BE2C (cell line): ENCODE results near the gene PIK3IP1.

Source experiments
- DNase-seq: peaks from one replicate; pipeline ENCODE4 v3.0.0-alpha.2; 2020
- H3K27me3 ChIP-seq: fragments of 250-450 bp; sonication (Bioruptor Pico); 2 replicates; pipeline ENCODE4 v1.5.1; 2020; ENCODE audit warnings: mild to moderate bottlenecking
- H3K36me3 ChIP-seq: fragments of 250-450 bp; sonication (Bioruptor Pico); 2 replicates; pipeline ENCODE4 v1.5.1; 2020; ENCODE audit warnings: mild to moderate bottlenecking
- H3K4me1 ChIP-seq: fragments of 250-450 bp; sonication (Bioruptor Pico); 2 replicates; pipeline ENCODE4 v1.5.1; 2020
- H3K4me3 ChIP-seq: 2 replicates; pipeline ENCODE4 v1.5.1; 2011; ENCODE audit warnings: low read depth, low read length
- H3K9me3 ChIP-seq: fragments of 250-450 bp; sonication (Bioruptor Pico); 2 replicates; pipeline ENCODE4 v1.5.1; 2020
- CTCF ChIP-seq: IDR thresholded peaks from 2 replicates; pipeline ENCODE4 v1.5.1; 2012; ENCODE audit warnings: mild to moderate bottlenecking, low read depth, low read length

Gene PIK3IP1

GRCh38 chr22:31278151-31278621, 14.1 kb downstream of the PIK3IP1 start:
- TF ChIP-seq CTCF, result no peak
- Histone ChIP-seq H3K4me1 (no peaks in the 10 kb centered on the region), H3K9me3 (no peaks in the 10 kb centered on the region), H3K4me3 (no peak overlapping the region), H3K36me3 (no peaks in the 10 kb centered on the region; the same call in none of the 2 replicates), H3K27me3 (no peaks in the 10 kb centered on the region)
- DNase-seq, result no peak

- TF ChIP-seq CTCF, result no peak
- DNase-seq, result no peak
- Histone ChIP-seq H3K9me3 (no peaks in the 10 kb centered on the region), H3K36me3 (no peaks in the 10 kb centered on the region; the same call in none of the 2 replicates), H3K27me3 (no peaks in the 10 kb centered on the region), H3K4me1 (no peaks in the 10 kb centered on the region), H3K4me3 (no peak overlapping the region)
Observed at GRCh38 chr22:31277741-31278140, 14.5 kb downstream of the PIK3IP1 start.

- H3K4me1 ChIP-seq, result no peaks in the 10 kb centered on the region
- H3K4me3 ChIP-seq, result no peak overlapping the region
- no peaks in the 10 kb centered on the region for H3K9me3 ChIP-seq
- no peaks in the 10 kb centered on the region for H3K27me3 ChIP-seq
- DNase-seq, result no peak
- H3K36me3 ChIP-seq, result no peaks in the 10 kb centered on the region; the same call in 1 of the 2 replicates
- no peak for TF ChIP-seq CTCF
Observed at GRCh38 chr22:31276426-31277167, 15.7 kb downstream of the PIK3IP1 start.

- H3K4me3 ChIP-seq, result no peak overlapping the region
- H3K27me3 ChIP-seq, result no peaks in the 10 kb centered on the region
- no peaks in the 10 kb centered on the region; the same call in 1 of the 2 replicates for H3K36me3 ChIP-seq
- no peak for TF ChIP-seq CTCF
- DNase-seq, result no peak
- H3K9me3 ChIP-seq, result no peaks in the 10 kb centered on the region
- H3K4me1 ChIP-seq, result no peaks in the 10 kb centered on the region
Observed at GRCh38 chr22:31275576-31275975, 16.7 kb downstream of the PIK3IP1 start.

- no peak for DNase-seq
- Histone ChIP-seq H3K9me3 (no peaks in the 10 kb centered on the region), H3K4me3 (no peak overlapping the region), H3K4me1 (no peaks in the 10 kb centered on the region), H3K36me3 (no peaks in the 10 kb centered on the region; the same call in 1 of the 2 replicates), H3K27me3 (no peaks in the 10 kb centered on the region)
- TF ChIP-seq CTCF, result no peak
Observed at GRCh38 chr22:31275018-31275417, 17.3 kb downstream of the PIK3IP1 start.

- H3K27me3 ChIP-seq, result no peaks in the 10 kb centered on the region
- DNase-seq, result no peak
- H3K36me3 ChIP-seq, result no peaks in the 10 kb centered on the region; the same call in 1 of the 2 replicates
- no peak for TF ChIP-seq CTCF
- no peak overlapping the region for H3K4me3 ChIP-seq
- no peaks in the 10 kb centered on the region for H3K4me1 ChIP-seq
- no peaks in the 10 kb centered on the region for H3K9me3 ChIP-seq
Observed at GRCh38 chr22:31274017-31274416, 18.3 kb downstream of the PIK3IP1 start.
